Measurements from ENCODE around the gene PSME2. TPM values are rescaled to one million over a fixed set of nuclear protein-coding genes. Genes with fewer than 3 reads are reported as not detected.
A peak's percentile ranks its signal among the peaks of the same experiment; 100 is the strongest.

The PSME2 gene
- total and polyA plus RNA-seq, 2 of the 13 experiments (the other 11 are each of a cell fraction or from before 2014, with no cell fraction given), result 332 to 716 TPM

DNA sequence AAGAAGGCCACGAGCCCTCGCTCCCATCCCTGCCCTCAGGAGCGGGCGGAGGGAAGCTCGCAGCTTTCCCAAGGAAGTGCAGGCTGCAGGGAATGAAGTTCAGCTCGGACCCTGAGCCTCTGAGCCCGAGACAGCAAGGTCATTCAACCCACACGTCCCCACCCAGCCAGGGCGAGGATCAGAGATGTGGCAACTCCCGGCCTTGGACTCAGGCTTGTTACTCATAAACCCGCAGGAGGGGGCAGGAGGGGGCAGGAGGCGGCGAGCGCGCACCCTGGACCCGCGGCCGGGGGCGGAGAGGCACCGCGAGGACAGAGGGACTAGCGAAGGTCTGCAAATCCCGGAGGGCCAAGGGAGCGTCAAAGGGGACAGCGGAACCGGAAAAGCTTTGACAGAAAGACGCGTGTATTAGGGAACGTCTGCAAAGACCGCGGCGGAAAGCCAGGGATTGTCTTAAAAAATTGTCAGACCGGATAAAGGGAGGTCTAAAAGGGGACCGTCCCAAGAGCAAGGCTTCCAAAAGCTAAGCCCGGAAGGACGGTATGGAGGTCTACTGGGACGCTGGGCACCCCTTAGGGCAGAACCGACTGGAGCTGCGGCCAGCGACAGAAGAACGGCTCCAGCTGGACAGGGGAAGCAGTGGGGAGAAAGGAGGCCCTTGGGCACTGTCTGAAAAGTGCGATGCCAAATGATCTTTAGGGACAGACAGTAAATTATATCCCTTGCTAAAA, 32.4 kb downstream of the PSME2 start (continued):
- TF ChIP-seq, protein P1, sequence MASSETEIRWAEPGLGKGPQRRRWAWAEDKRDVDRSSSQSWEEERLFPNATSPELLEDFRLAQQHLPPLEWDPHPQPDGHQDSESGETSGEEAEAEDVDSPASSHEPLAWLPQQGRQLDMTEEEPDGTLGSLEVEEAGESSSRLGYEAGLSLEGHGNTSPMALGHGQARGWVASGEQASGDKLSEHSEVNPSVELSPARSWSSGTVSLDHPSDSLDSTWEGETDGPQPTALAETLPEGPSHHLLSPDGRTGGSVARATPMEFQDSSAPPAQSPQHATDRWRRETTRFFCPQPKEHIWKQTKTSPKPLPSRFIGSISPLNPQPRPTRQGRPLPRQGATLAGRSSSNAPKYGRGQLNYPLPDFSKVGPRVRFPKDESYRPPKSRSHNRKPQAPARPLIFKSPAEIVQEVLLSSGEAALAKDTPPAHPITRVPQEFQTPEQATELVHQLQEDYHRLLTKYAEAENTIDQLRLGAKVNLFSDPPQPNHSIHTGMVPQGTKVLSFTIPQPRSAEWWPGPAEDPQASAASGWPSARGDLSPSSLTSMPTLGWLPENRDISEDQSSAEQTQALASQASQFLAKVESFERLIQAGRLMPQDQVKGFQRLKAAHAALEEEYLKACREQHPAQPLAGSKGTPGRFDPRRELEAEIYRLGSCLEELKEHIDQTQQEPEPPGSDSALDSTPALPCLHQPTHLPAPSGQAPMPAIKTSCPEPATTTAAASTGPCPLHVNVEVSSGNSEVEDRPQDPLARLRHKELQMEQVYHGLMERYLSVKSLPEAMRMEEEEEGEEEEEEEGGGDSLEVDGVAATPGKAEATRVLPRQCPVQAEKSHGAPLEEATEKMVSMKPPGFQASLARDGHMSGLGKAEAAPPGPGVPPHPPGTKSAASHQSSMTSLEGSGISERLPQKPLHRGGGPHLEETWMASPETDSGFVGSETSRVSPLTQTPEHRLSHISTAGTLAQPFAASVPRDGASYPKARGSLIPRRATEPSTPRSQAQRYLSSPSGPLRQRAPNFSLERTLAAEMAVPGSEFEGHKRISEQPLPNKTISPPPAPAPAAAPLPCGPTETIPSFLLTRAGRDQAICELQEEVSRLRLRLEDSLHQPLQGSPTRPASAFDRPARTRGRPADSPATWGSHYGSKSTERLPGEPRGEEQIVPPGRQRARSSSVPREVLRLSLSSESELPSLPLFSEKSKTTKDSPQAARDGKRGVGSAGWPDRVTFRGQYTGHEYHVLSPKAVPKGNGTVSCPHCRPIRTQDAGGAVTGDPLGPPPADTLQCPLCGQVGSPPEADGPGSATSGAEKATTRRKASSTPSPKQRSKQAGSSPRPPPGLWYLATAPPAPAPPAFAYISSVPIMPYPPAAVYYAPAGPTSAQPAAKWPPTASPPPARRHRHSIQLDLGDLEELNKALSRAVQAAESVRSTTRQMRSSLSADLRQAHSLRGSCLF (CRISPR knock-in tag; IDR thresholded peaks at IDR 0.05; ENCODE audit: borderline replicate concordance), result 0 out of 2 replicates have a peak, but pooled peaks have one; percentile 40
- TF ChIP-seq ZNF205 (CRISPR knock-in tag; IDR thresholded peaks at IDR 0.05), result peak; percentile 98
- TF ChIP-seq ISX (CRISPR knock-in tag; conservative IDR thresholded peaks at IDR 0.05), result peak; percentile 92; the same call in 1 of the 2 replicates
- no peak for TF ChIP-seq KAT2B (IDR thresholded peaks at IDR 0.05; ENCODE audit: borderline replicate concordance, low read depth, low read length)
- peak; percentile 97; the same call in 1 of the 2 replicates for TF ChIP-seq PAX8 (CRISPR knock-in tag; IDR thresholded peaks at IDR 0.05; ENCODE audit: borderline replicate concordance)
- peak; percentile 83 for TF ChIP-seq HMG20A (CRISPR knock-in tag; IDR thresholded peaks at IDR 0.05; ENCODE audit: borderline replicate concordance)
- TF ChIP-seq, protein P2, sequence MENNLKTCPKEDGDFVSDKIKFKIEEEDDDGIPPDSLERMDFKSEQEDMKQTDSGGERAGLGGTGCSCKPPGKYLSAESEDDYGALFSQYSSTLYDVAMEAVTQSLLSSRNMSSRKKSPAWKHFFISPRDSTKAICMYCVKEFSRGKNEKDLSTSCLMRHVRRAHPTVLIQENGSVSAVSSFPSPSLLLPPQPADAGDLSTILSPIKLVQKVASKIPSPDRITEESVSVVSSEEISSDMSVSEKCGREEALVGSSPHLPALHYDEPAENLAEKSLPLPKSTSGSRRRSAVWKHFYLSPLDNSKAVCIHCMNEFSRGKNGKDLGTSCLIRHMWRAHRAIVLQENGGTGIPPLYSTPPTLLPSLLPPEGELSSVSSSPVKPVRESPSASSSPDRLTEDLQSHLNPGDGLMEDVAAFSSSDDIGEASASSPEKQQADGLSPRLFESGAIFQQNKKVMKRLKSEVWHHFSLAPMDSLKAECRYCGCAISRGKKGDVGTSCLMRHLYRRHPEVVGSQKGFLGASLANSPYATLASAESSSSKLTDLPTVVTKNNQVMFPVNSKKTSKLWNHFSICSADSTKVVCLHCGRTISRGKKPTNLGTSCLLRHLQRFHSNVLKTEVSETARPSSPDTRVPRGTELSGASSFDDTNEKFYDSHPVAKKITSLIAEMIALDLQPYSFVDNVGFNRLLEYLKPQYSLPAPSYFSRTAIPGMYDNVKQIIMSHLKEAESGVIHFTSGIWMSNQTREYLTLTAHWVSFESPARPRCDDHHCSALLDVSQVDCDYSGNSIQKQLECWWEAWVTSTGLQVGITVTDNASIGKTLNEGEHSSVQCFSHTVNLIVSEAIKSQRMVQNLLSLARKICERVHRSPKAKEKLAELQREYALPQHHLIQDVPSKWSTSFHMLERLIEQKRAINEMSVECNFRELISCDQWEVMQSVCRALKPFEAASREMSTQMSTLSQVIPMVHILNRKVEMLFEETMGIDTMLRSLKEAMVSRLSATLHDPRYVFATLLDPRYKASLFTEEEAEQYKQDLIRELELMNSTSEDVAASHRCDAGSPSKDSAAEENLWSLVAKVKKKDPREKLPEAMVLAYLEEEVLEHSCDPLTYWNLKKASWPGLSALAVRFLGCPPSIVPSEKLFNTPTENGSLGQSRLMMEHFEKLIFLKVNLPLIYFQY (CRISPR knock-in tag; IDR thresholded peaks at IDR 0.05; ENCODE audit: borderline replicate concordance), result peak; percentile 85; the same call in 1 of the 2 replicates
- TF ChIP-seq ZNF317 (CRISPR knock-in tag; IDR thresholded peaks at IDR 0.05), result peak; percentile 82; the same call in 1 of the 2 replicates
- peak; percentile 26; the same call in 1 of the 2 replicates for TF ChIP-seq NCOA5 (CRISPR knock-in tag; IDR thresholded peaks at IDR 0.05)
- peak; percentile 99 for TF ChIP-seq AKAP8 (CRISPR knock-in tag; IDR thresholded peaks at IDR 0.05)
- peak; percentile 62 for TF ChIP-seq ZKSCAN1 (IDR thresholded peaks at IDR 0.05; ENCODE audit: low read length)
- no peak for TF ChIP-seq ATF1 (CRISPR knock-in tag; IDR thresholded peaks at IDR 0.05)
- TF ChIP-seq, protein P3, sequence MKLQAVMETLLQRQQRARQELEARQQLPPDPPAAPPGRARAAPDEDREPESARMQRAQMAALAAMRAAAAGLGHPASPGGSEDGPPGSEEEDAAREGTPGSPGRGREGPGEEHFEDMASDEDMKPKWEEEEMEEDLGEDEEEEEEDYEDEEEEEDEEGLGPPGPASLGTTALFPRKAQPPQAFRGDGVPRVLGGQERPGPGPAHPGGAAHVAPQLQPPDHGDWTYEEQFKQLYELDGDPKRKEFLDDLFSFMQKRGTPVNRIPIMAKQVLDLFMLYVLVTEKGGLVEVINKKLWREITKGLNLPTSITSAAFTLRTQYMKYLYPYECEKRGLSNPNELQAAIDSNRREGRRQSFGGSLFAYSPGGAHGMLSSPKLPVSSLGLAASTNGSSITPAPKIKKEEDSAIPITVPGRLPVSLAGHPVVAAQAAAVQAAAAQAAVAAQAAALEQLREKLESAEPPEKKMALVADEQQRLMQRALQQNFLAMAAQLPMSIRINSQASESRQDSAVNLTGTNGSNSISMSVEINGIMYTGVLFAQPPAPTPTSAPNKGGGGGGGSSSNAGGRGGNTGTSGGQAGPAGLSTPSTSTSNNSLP (IDR thresholded peaks at IDR 0.05; ENCODE audit: low read depth, low read length), result peak; percentile 92
- peak; percentile 39; the same call in 1 of the 2 replicates for TF ChIP-seq FOSL1 (CRISPR knock-in tag; IDR thresholded peaks at IDR 0.05; ENCODE audit: borderline replicate concordance)
- TF ChIP-seq ZNF652 (CRISPR knock-in tag; IDR thresholded peaks at IDR 0.05; ENCODE audit: borderline replicate concordance, low read depth), result peak; percentile 77
- peak; percentile 83; the same call in 1 of the 2 replicates for TF ChIP-seq ZNF20 (CRISPR knock-in tag; IDR thresholded peaks at IDR 0.05)
